ENCODE measurements around the gene PARP1. TPM values are rescaled to one million over a fixed set of nuclear protein-coding genes. Genes with fewer than 3 reads are reported as not detected.

PARP1 gene
- total and polyA plus RNA-seq, 2 donors (not counting 1 experiment from before 2014, with no cell fraction given) = 118 to 180 TPM

GRCh38 chr1:226405411-226405988, 2.4 kb downstream of the PARP1 start:
- peak overlapping the region; percentile 93 for H3K27ac Mint-ChIP-seq
- Histone ChIP-seq H3K79me2 (ENCODE audit: control insufficient read depth, insufficient read depth, low read length) (peaks cover 67% of the 10 kb centered on the region), H3K27me3 (replicated peaks in 1 of 4; ENCODE audit: control extremely low read depth in 1 of 4, control insufficient read depth in 3 of 4, insufficient read depth in 4 of 4, low read length in 3 of 4) (no peaks in the 10 kb centered on the region), H3K9me3 (ENCODE audit: control extremely low read depth in 1 of 3, control insufficient read depth in 2 of 3, insufficient read depth in 1 of 3, low read length in 2 of 3) (peaks cover 0 to 6% (median 0%) of the 10 kb centered on the region in 3 donors), H3K4me2 (replicated peaks; ENCODE audit: low read depth, low read length, poor library complexity, severe bottlenecking) (peak overlapping the region; percentile 75), H3K36me3 (replicated peaks in 1 of 2; ENCODE audit: control extremely low read depth in 1 of 2, control insufficient read depth in 1 of 2, extremely low read depth in 1 of 2, insufficient read depth in 2 of 2, low read length in 1 of 2) (peaks cover 1 to 26% of the 10 kb centered on the region in 2 experiments), H3K27ac (ENCODE audit: low read length in 2 of 2) (peak overlapping the region; percentile 78 to 88), H3K9ac (ENCODE audit: low read length) (peak overlapping the region; percentile 83), H2AFZ (ENCODE audit: insufficient read depth, low read depth, low read length, poor library complexity, severe bottlenecking) (peak overlapping the region; percentile 26), H3K4me1 (ENCODE audit: control insufficient read depth in 2 of 2, insufficient read depth in 2 of 2, low read length in 2 of 2) (peaks cover 58% of the 10 kb centered on the region in 2 donors), H3K4me3 (ENCODE audit: control extremely low read depth in 1 of 5, extremely low read depth in 1 of 5, insufficient read depth in 1 of 5, low read depth in 2 of 5, low read length in 4 of 5) (peak overlapping the region; percentile 46 to 95 (median 83)), H4K20me1 (ENCODE audit: control insufficient read depth, insufficient read depth, low read length, poor library complexity, severe bottlenecking) (peaks cover 60% of the 10 kb centered on the region)
- H3K9me3 Mint-ChIP-seq (ENCODE audit: insufficient read depth) = no peaks in the 10 kb centered on the region
- H3K27me3 Mint-ChIP-seq = no peaks in the 10 kb centered on the region
- DNase-seq (peak; percentile 42), ATAC-seq (ENCODE audit: low read depth) (no peak)
- WGBS (ENCODE audit: insufficient coverage) = 29% methylated on average over 15 of the region's 16 CpGs
- peaks cover 65% of the 10 kb centered on the region for H3K4me1 Mint-ChIP-seq
- ChIA-PET CTCF (interaction anchor here (0.7 to 4.3 kb wide), 10 partner anchors 20 to 341 kb away, joined by 3 to 36 read pairs (median 4); partner anchors contain the start of gene STUM), POLR2A (interaction anchor here (0.7 to 1.4 kb wide), 2 partner anchors 39 to 535 kb away, joined by 3 read pairs; partner anchors contain the start of gene COQ8A)
- intact Hi-C loops (cut with micrococcal nuclease) = loop anchor here (5.0 kb wide), 6 partner anchors 142 to 978 kb away; partner anchors contain the start of genes LBR, SRP9 and STUM
- no peak for TF ChIP-seq CTCF (IDR thresholded peaks at IDR 0.05)
- TF ChIP-seq EZH2 (IDR thresholded peaks at IDR 0.05; ENCODE audit: borderline replicate concordance, insufficient read depth, low read depth, low read length, poor library complexity, severe bottlenecking) = no peak
- H3K4me3 Mint-ChIP-seq = peak overlapping the region; percentile 91

- H3K4me2 ChIP-seq (replicated peaks; ENCODE audit: low read depth, low read length, poor library complexity, severe bottlenecking) = peak overlapping the region; percentile 75
- ATAC-seq (ENCODE audit: low read depth) = no peak
- H3K4me3 Mint-ChIP-seq = peak overlapping the region; percentile 91
- peak overlapping the region in 2 of 5 experiments; percentile 46 to 83 for H3K4me3 ChIP-seq (ENCODE audit: control extremely low read depth in 1 of 5, extremely low read depth in 1 of 5, insufficient read depth in 1 of 5, low read depth in 2 of 5, low read length in 4 of 5)
- H3K36me3 ChIP-seq (replicated peaks in 1 of 2; ENCODE audit: control extremely low read depth in 1 of 2, control insufficient read depth in 1 of 2, extremely low read depth in 1 of 2, insufficient read depth in 2 of 2, low read length in 1 of 2) = peaks cover 1 to 32% of the 10 kb centered on the region in 2 experiments
- peaks cover 69% of the 10 kb centered on the region for H3K4me1 Mint-ChIP-seq
- peak overlapping the region; percentile 91 for H3K27ac Mint-ChIP-seq
- ChIA-PET POLR2A (no interaction called here), CTCF (interaction anchor here (0.7 to 4.3 kb wide), 8 partner anchors 20 to 930 kb away, joined by 3 to 36 read pairs (median 4); no protein-coding TSS in a partner anchor)
- DNase-seq = no peak
- H3K9ac ChIP-seq (ENCODE audit: low read length) = peak overlapping the region; percentile 83
- peaks cover 67% of the 10 kb centered on the region for H4K20me1 ChIP-seq (ENCODE audit: control insufficient read depth, insufficient read depth, low read length, poor library complexity, severe bottlenecking)
- TF ChIP-seq EZH2 (IDR thresholded peaks at IDR 0.05; ENCODE audit: borderline replicate concordance, insufficient read depth, low read depth, low read length, poor library complexity, severe bottlenecking) (no peak), CTCF (IDR thresholded peaks at IDR 0.05) (no peak)
- intact Hi-C loops (cut with micrococcal nuclease) = loop anchor here (5.0 kb wide), 6 partner anchors 142 to 978 kb away; partner anchors contain the start of genes LBR, SRP9 and STUM
- H3K9me3 Mint-ChIP-seq (ENCODE audit: insufficient read depth) = no peaks in the 10 kb centered on the region
- H3K27ac ChIP-seq (ENCODE audit: low read length in 2 of 2) = peak overlapping the region; percentile 78 to 88
- no peaks in the 10 kb centered on the region for H3K27me3 Mint-ChIP-seq
- H2AFZ ChIP-seq (ENCODE audit: insufficient read depth, low read depth, low read length, poor library complexity, severe bottlenecking) = no peak overlapping the region
- H3K79me2 ChIP-seq (ENCODE audit: control insufficient read depth, insufficient read depth, low read length) = peaks cover 73% of the 10 kb centered on the region
- WGBS (ENCODE audit: insufficient coverage) = 50% methylated on average over 1 of the region's 2 CpGs
- no peaks in the 10 kb centered on the region for H3K27me3 ChIP-seq (replicated peaks in 1 of 4; ENCODE audit: control extremely low read depth in 1 of 4, control insufficient read depth in 3 of 4, insufficient read depth in 4 of 4, low read length in 3 of 4)
- H3K9me3 ChIP-seq (ENCODE audit: control extremely low read depth in 1 of 3, control insufficient read depth in 2 of 3, insufficient read depth in 1 of 3, low read length in 2 of 3) = peaks cover 0 to 6% (median 0%) of the 10 kb centered on the region in 3 donors
- peaks cover 58% of the 10 kb centered on the region in 2 donors for H3K4me1 ChIP-seq (ENCODE audit: control insufficient read depth in 2 of 2, insufficient read depth in 2 of 2, low read length in 2 of 2)
These were observed 3.0 kb downstream of the PARP1 start for GRCh38 chr1:226404904-226405222.
